Activated gamma-delta T cell treated with anti-CD3 and anti-CD28 coated beads, Interleukin-2, amount 50 U/mL, for 16 hours (primary cell): ENCODE data around the gene GPR84.

Source experiments
- DNase-seq: peaks from one replicate; pipeline ENCODE4 v3.0.0-alpha.2; 2020; ENCODE audit warnings: low read depth

The GPR84 gene

DNA sequence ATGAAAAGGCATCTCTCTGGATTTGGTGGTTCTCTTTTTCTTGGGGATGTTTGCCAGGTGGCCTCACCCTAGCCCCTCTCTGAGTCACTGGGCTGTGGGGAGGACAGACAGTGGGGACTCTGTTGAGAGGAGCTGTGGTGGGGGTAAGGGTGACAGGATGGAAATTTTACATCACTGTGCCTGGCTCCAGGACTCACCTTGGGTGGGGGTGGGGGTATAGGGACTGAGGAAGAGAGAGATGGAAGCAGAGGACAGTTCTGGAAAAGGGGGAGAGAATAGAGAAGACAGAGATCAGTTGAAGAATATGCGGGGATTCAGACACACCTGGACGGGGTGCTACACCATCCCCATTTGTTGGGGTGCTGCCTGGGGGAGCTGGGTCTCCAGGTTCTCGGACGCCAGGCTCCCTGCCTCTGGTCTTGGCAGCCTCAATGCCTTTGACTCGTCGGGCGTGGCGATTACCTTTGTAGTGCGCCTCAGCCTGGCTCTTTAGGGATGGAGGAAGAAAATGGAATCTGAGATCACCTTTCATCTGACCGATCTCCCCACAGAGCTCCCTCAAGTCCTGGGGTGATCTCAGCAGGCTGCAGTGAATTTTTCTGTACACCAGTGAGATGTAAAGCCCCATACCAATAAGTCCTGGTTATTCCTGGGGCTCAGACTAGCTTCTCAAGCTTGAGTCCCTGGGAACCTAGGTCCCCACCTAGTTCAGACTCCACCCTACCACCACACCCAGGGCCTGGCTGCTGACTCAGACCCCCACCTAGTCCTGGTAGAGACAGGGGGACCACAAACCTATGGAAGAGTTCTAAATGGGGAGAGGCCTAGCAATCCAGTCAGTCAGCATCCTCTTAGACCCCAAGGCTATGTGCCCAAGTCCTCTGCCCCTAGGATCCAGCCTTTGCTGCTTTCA lies 9.6 kb upstream of the GPR84 start:
- DNase-seq: no peak

DNA sequence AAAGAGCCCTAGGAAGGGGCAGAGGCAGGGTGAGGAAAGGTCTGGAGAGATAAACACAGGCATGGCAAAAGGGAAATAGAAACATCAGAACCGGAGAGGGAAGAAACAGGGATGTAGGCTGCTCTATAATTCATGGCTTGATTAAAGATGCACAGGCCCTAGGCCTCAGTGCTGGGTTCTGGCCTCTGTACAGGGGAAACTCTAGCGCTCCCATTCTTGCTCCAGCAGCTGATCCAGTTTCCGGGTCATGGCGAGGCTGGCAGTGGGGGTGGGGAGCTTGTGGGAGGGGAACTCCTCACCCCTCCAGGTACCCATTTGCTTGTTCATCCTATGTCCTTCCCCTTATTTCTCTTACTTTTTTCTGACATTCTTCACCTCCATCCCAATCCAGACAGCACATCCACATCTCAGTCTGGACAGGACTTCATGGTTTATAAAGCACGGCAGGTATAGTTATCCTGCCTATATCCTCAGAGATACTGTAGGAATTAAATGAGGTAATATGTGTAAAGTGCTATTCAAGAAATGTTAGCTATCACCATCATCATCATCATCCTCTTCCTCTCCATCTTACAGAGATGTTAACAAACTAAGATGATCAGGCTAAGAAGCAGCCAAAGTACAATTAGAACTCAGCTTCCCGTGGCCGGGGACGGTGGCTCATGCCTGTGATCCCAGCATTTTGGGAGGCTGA lies 8.0 kb upstream of the GPR84 start:
- no peak for DNase-seq

DNA sequence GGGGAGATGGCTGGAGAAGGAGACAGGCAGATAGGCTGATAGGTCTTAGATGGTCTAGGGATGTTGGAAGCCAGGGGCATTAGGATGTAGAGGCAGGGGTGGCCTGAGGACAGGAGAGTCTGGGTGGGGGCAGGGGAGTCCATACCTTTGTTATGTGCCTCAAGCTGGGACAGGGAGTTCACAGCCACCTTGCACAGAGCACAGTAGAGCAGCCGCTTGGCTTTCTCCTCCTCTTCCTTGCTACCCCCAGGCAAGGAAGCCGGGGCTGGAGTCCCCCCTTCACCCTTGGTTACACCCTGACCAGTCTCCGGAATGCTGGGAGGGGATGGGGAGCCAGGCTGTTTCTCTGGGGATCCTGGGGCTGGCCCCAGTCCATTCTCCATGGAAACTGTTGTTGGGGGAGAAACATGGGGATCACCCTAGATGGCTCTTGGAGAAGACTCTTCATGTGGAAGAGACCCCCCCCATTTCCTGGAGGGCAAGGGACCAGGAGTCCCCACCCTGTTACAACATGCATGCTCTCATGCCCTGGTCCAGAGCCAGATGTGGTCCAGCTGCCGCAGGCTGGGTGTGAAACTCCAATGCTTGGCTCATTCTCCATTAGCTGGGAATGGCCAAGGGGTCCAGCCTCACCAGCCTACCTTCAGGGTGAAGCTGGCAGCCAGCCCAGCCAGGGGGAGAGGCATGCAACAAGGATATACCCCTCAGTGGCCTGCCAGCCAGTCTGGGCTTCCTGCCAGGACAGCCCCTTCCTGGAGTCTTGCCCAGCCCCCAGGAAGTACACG lies 7.2 kb upstream of the GPR84 start:
- DNase-seq: no peak

- DNase-seq: no peak
Observed at GRCh38 chr12:54370171-54370730, 6.0 kb upstream of the GPR84 start.

DNA sequence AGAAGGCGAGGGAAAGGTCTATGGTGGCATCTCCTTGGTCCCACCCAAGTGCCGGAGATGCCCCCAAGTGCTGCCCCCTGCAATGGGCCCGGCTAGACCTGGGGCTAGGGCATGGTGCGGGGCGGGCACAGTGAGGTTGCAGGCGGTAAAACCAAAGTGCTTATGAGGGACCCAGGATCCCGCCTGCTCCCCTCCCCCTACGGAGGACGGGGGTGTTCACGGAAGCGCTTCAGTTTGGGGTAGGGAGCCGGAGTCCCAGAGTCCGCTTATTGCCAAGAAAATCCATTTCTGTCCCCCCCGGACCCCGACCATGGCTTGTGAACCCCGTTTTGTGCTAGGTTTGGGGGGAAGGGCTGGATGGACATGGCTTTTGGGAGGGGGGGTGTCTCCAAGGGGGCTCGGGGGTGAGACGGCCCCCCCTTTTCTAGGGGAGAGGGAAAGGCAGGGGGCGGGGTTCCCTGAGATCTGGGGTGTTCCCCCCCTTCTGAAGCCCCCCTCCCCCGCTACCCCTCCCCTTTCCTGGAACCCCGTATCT lies 5.4 kb upstream of the GPR84 start:
- DNase-seq: no peak

- DNase-seq: peak; percentile 84
Observed at GRCh38 chr12:54368709-54369596, 4.7 kb upstream of the GPR84 start.

DNA sequence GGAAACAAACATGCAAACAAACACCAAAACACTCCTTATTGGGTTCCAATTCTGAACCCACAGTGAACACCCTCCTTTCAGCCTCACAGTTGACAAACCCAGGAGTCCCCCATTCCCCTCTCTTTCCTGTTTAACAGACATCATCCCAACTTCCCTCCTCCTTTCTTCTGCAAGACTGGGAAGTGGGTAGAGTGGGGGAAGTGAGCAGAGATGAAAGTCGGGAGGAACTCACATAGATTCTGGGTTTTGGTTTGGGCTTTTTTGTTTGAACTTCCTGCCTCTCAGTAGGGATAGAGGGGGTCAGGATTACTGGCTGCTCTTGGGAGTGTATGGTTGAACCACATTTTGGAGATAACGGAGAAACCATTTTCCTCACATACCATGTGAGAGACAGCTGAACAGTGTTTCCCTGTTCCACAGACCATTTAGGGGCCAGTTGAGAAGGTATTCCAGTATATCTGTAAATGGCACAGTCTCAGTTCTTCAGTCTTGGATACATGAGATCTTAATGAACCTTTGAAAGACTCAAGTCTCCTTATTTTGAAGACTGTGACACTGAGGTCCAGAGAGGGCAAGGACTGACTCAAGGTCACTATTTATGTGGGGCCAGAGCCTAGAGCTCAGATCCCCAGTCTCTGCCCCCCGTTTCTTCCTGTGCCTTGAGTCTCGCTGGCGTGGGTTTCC lies 3.9 kb upstream of the GPR84 start:
- DNase-seq: no peak

DNA sequence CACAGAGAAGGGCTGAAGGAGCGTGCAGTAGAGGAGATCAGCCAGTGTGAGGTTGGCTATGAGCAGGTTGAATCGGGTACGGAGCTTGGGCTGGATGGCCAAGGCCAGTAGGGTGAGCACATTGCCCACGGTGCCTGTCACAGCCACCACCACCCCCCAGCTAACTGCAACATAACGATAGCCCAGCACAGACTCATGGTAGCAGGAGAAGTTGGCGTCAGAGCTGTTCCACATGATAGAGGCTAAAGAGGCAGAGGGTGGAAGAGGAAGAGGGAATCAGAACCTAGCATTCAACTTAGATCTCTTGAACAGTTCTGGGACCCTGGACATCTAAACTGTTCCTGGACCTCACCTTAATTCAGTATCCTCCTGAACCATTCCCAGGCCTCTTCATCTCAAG lies 668 bp downstream of the GPR84 start:
- DNase-seq: no peak

- no peak for DNase-seq
Observed at GRCh38 chr12:54363047-54363446, 1.2 kb downstream of the GPR84 start.

GRCh38 chr12:54360717-54361456 lies 3.4 kb downstream of the GPR84 start:
- no peak for DNase-seq

DNA sequence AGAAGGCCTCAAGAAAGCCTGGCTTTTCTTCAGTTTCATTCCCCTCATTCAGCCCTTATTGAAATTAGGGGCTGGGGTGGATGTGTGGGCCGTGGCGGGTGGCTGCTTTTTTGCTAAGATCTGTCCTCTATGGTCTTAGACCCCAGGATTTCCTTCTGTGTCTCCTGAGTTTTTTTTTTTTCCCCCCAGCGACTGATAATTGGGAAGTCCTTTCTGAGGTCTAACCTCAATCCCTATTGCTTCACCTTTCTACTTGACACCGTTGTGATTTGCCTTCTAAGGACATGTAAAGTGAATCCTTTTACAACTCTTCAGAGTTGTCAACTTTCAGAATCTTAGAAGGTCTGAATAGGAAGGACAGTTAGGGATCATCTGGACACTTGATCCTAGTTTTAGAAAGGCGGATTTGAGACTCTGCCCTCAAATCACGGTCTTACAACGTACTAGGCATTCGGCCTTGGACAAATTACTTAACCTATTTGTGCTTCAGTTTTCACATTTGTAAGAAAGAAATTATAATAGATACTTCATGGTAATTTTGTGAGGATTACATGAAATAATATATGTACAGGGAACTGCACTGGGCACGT lies 4.4 kb downstream of the GPR84 start:
- no peak for DNase-seq

DNA sequence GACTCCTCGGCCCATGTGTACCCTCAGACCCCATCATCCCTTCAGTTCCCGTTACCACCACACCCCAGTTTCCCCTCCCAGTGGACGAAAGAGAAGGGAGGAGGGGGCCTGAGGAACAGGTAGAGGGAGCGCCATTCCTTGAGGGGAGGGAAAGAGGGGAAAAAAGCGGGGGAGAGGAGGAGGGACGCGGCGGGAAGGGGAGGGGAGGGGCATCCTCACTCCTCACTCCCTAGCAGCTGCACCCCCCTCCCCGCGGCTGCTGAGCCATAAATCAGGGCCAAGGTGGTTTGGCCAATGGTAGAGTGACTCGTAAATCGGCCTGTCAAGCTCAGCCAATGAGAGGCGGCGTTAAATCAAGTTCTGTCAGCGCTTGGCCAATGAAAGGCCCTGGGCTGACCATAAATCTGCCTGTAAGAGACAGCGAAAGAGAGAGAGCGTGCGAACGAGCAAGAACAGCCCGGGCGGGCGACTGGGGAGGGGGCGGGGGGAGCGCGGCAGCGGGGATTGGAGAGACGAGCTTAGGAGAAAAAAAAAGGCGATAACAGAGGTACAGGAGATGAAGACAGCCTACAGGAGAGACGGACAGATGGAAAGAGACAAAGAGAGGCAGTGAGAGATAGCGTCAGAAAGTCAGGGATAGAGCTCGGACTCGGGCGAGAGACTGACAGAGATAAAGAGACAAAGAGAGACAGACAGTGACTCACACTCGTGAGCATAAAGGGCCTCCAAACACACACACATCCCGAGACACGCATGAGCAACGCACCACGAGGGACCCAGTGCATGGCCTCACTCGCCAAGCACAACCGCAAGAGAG lies 5.1 kb downstream of the GPR84 start:
- peak; percentile 86 for DNase-seq

- DNase-seq: peak; percentile 24
Observed at GRCh38 chr12:54358191-54358944, 5.9 kb downstream of the GPR84 start.

DNA sequence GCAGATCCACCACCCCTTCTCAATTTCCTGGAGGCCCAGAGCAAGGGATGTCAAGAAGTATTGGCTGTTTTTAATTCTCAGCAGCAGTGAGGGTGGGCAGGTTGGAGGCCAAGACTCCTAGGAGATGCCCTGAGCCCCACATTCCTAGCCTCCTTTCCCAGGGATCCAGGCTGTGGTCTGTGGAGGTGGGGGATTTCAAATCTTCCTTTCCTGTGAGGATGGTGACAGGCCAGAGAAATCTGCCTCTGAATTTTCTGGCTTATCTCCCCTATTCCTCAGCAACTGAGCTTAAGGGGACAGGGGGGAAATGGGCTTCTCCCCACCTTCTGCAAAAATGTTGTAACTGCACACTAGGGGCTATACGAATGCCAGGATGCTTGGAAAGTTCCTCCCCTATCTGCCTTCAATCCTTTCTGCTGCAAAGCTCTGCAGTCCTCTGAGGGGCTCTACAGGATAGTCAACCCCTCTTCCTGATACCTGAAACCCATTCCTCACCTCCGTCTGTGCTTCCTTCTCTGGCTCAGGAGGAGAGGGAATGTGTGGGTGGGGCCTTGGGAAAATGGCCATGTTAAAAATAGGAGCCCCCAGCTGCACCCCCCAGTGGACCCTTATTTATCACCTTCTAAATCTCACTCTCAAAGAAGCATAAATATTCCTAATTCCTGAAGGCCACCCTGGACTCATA lies 6.6 kb downstream of the GPR84 start:
- no peak for DNase-seq

GRCh38 chr12:54356951-54357356 lies 7.3 kb downstream of the GPR84 start:
- DNase-seq: no peak

DNA sequence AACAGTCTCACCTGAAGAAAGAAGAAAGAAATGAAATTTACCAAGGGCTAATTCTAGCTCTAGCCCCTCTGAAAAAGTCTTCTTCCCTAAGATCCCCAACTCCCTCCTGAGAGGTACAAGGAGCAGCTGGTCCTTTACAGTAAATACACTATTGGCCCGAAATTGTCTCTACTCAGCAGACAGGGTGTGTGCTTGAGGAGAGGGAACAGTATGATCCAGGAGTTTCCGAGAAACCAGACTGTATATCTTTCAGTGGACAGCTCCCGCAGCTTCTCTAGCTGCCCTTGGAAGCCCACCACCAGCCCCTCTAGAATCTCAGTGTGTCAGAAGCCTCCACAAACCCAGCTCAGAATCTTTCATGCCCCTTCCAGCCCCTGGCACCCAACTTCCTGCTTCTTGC lies 8.1 kb downstream of the GPR84 start:
- no peak for DNase-seq
